ENCODE data around the gene SLC22A5.

SLC22A5 gene

DNA sequence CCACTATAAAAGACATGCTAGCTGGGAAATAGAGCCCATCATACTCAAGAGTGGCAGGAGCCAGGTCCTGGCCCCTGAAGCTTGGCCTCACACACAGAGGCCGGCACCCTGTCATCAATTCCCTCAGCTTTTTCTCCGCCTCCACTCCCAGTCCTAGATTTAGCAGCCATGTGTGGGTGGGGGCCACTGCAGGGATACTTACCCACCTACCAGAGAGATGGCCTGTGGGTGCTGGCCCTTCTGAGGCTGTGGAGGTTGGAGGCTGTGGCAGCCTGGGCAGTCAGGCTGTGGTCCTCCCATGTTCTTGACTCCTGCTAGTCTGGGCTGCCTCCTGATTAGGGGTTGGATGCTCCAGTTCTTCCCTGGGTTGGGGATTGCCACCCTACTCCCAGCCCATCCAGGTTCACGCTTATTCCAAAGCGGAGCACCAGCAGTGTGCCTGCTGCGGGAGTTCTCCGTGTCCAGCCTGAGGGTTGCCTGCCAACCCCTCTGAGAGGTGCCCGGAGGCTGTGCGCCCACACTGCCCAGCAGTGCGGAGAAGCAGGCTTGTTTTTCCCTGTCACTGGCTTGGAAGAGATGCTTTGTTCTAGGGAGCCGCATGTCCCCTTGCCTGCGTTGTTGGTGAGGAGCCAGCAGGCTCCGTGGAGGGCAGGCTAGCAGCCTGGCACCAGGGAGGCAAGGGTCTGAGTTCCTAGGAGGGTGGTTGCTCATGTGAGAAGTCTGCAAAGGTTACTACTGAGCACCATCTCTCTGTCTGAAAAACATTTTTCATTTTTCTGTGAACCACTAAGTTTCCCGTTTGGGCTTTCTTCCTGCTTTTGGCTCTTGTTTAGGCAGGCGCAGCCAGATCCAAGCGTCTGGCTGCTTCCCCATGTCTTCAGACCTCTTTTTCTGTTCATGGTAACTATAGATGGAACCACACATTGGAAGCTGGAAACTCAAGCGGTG is 7.5 kb downstream of the SLC22A5 start:
- H3K9ac ChIP-seq (ENCODE audit: low read depth in 1 of 2, low read length in 2 of 2), result no peak overlapping the region
- peaks cover 13 to 38% of the 10 kb centered on the region in 2 donors for H3K36me3 ChIP-seq (ENCODE audit: control insufficient read depth in 2 of 2, insufficient read depth in 2 of 2, low read length in 2 of 2)
- peaks cover 0 to 10% of the 10 kb centered on the region in 2 donors for H3K4me1 ChIP-seq (ENCODE audit: control insufficient read depth in 2 of 2, insufficient read depth in 2 of 2, low read length in 2 of 2)
- H3K27ac ChIP-seq (ENCODE audit: low read depth in 2 of 2, low read length in 2 of 2), result no peak overlapping the region
- H3K27me3 ChIP-seq (ENCODE audit: control insufficient read depth in 2 of 2, insufficient read depth in 2 of 2, low read length in 2 of 2), result no peaks in the 10 kb centered on the region
- H3K9me3 ChIP-seq (ENCODE audit: control insufficient read depth in 2 of 2, low read length in 2 of 2), result no peaks in the 10 kb centered on the region
- no peak overlapping the region for H3K4me3 ChIP-seq (ENCODE audit: low read length in 2 of 2)

DNA sequence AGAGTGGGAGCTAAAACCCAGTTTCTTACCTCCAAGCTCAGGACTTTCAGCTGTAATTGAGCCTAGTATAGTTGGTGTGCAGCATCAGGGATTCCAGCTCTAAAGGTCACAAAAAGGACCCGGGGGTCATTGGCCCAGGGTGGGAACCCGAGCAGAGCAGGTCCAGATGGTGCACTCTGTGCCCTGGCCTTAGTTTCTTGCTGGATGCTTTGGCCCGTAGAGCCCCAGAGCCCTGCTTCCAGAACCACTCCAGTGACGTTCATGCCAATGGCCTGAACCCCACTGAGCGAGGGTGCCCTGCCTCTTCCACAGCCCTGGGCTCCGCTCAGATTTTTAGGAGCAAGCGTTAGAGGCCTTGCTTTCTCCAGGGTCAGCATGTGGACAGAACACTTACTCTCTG is 8.2 kb downstream of the SLC22A5 start:
- H3K4me3 ChIP-seq (ENCODE audit: low read length in 2 of 2), result no peak overlapping the region
- H3K27ac ChIP-seq (ENCODE audit: low read depth in 2 of 2, low read length in 2 of 2), result no peak overlapping the region
- peaks cover 13 to 38% of the 10 kb centered on the region in 2 donors for H3K36me3 ChIP-seq (ENCODE audit: control insufficient read depth in 2 of 2, insufficient read depth in 2 of 2, low read length in 2 of 2)
- H3K9me3 ChIP-seq (ENCODE audit: control insufficient read depth in 2 of 2, low read length in 2 of 2), result no peaks in the 10 kb centered on the region
- no peak overlapping the region for H3K9ac ChIP-seq (ENCODE audit: low read depth in 1 of 2, low read length in 2 of 2)
- peaks cover 0 to 2% of the 10 kb centered on the region in 2 donors for H3K4me1 ChIP-seq (ENCODE audit: control insufficient read depth in 2 of 2, insufficient read depth in 2 of 2, low read length in 2 of 2)
- H3K27me3 ChIP-seq (ENCODE audit: control insufficient read depth in 2 of 2, insufficient read depth in 2 of 2, low read length in 2 of 2), result no peaks in the 10 kb centered on the region

DNA sequence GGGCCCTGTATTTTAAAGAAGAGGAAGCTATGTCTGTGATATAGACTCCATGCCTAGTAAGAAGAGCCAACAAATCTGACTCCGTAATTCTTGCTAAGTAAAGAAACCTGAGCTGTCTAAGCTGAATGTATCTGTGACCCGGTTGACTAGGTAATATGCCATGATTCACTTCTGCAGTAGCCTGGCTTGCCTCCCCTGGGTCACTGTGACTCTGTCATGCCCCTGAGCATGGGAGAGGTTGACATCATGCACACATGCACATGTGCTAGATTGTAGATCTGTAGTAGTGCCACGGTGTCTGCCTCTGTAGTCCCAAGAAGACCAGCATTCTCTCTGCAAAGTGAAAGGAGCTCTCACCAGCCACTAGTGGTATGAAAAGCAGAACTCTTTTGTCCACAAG is 9.1 kb downstream of the SLC22A5 start:
- H3K4me3 ChIP-seq (ENCODE audit: low read length in 2 of 2), result no peak overlapping the region
- no peak overlapping the region for H3K27ac ChIP-seq (ENCODE audit: low read depth in 2 of 2, low read length in 2 of 2)
- H3K36me3 ChIP-seq (ENCODE audit: control insufficient read depth in 2 of 2, insufficient read depth in 2 of 2, low read length in 2 of 2), result peaks cover 13 to 38% of the 10 kb centered on the region in 2 donors
- H3K27me3 ChIP-seq (ENCODE audit: control insufficient read depth in 2 of 2, insufficient read depth in 2 of 2, low read length in 2 of 2), result no peaks in the 10 kb centered on the region
- H3K9ac ChIP-seq (ENCODE audit: low read depth in 1 of 2, low read length in 2 of 2), result no peak overlapping the region
- H3K4me1 ChIP-seq (ENCODE audit: control insufficient read depth in 2 of 2, insufficient read depth in 2 of 2, low read length in 2 of 2), result no peaks in the 10 kb centered on the region
- H3K9me3 ChIP-seq (ENCODE audit: control insufficient read depth in 2 of 2, low read length in 2 of 2), result no peaks in the 10 kb centered on the region

DNA sequence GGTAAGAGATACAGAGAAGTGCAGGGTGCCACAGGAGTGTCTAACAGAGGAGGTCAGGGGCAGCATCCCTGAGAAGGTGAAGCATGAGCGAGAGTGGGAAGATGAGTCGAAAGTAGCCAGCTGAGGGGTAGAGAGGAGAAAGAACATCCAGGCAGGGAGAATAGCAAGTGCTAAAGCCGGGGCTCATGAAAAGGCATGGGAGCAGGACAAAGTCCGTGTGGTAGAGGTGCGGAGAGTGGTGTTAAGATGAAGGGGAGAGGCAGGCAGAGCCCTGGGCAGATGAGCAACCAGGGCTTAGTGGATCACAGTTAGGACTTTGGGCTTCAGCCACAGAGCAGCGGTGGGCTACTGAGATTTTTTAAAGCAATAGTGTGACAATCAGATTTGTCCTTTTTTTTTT is 10.5 kb downstream of the SLC22A5 start:
- no peak overlapping the region for H3K9ac ChIP-seq (ENCODE audit: low read depth in 1 of 2, low read length in 2 of 2)
- no peak overlapping the region for H3K27ac ChIP-seq (ENCODE audit: low read depth in 2 of 2, low read length in 2 of 2)
- H3K4me1 ChIP-seq (ENCODE audit: control insufficient read depth in 2 of 2, insufficient read depth in 2 of 2, low read length in 2 of 2), result no peaks in the 10 kb centered on the region
- no peak overlapping the region for H3K4me3 ChIP-seq (ENCODE audit: low read length in 2 of 2)
- H3K27me3 ChIP-seq (ENCODE audit: control insufficient read depth in 2 of 2, insufficient read depth in 2 of 2, low read length in 2 of 2), result no peaks in the 10 kb centered on the region
- peaks cover 19 to 41% of the 10 kb centered on the region in 2 donors for H3K36me3 ChIP-seq (ENCODE audit: control insufficient read depth in 2 of 2, insufficient read depth in 2 of 2, low read length in 2 of 2)
- no peaks in the 10 kb centered on the region for H3K9me3 ChIP-seq (ENCODE audit: control insufficient read depth in 2 of 2, low read length in 2 of 2)

DNA sequence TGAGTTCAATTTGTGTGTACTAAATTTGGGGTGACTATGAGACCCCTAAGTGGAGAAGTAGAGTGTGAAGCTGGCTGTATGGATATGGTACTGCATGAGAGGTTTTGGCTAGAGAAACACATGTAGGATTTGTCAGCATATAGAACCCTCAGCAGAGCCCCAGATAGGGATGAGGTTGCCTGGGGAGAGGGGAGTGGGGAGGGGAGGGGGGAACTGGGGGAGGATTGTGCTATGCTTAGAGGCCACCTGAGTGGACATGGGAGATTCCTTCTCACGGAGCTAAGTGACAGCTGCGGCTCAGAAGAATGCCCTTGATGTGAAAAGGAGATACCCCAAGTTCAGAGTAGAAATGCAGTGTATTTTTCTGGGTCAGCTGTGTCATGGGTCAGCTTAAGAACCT is 11.2 kb downstream of the SLC22A5 start:
- no peak overlapping the region for H3K9ac ChIP-seq (ENCODE audit: low read depth in 1 of 2, low read length in 2 of 2)
- no peak overlapping the region for H3K4me3 ChIP-seq (ENCODE audit: low read length in 2 of 2)
- H3K27me3 ChIP-seq (ENCODE audit: control insufficient read depth in 2 of 2, insufficient read depth in 2 of 2, low read length in 2 of 2), result no peaks in the 10 kb centered on the region
- peaks cover 3 to 7% of the 10 kb centered on the region in 2 donors for H3K4me1 ChIP-seq (ENCODE audit: control insufficient read depth in 2 of 2, insufficient read depth in 2 of 2, low read length in 2 of 2)
- peaks cover 19 to 38% of the 10 kb centered on the region in 2 donors for H3K36me3 ChIP-seq (ENCODE audit: control insufficient read depth in 2 of 2, insufficient read depth in 2 of 2, low read length in 2 of 2)
- H3K9me3 ChIP-seq (ENCODE audit: control insufficient read depth in 2 of 2, low read length in 2 of 2), result no peaks in the 10 kb centered on the region
- H3K27ac ChIP-seq (ENCODE audit: low read depth in 2 of 2, low read length in 2 of 2), result no peak overlapping the region

DNA sequence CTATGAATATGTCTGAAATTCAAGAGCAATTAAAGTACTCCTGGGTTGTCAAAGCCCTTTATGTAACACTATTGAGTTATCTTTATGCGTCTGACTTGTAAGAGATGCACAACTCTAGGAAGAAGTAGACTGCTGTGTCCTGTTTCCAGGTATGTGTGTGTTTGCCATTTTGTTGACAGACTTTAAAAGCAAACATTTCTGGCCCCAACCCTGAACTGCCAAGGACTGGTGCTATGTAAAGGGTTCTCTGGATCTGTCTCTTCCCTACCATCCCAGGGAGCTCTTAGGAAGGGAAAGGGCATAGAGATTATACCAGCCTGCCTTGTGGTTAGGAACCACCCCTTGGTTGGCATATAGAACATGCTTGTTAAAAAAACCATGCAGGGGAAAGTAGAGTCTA is 12.1 kb downstream of the SLC22A5 start:
- Histone ChIP-seq H3K27me3 (ENCODE audit: control insufficient read depth in 2 of 2, insufficient read depth in 2 of 2, low read length in 2 of 2) (no peaks in the 10 kb centered on the region), H3K4me1 (ENCODE audit: control insufficient read depth in 2 of 2, insufficient read depth in 2 of 2, low read length in 2 of 2) (peaks cover 11 to 13% of the 10 kb centered on the region in 2 donors), H3K9ac (ENCODE audit: low read depth in 1 of 2, low read length in 2 of 2) (no peak overlapping the region), H3K27ac (ENCODE audit: low read depth in 2 of 2, low read length in 2 of 2) (no peak overlapping the region), H3K4me3 (ENCODE audit: low read length in 2 of 2) (no peak overlapping the region), H3K9me3 (ENCODE audit: control insufficient read depth in 2 of 2, low read length in 2 of 2) (no peaks in the 10 kb centered on the region), H3K36me3 (ENCODE audit: control insufficient read depth in 2 of 2, insufficient read depth in 2 of 2, low read length in 2 of 2) (peaks cover 19 to 35% of the 10 kb centered on the region in 2 donors)

DNA sequence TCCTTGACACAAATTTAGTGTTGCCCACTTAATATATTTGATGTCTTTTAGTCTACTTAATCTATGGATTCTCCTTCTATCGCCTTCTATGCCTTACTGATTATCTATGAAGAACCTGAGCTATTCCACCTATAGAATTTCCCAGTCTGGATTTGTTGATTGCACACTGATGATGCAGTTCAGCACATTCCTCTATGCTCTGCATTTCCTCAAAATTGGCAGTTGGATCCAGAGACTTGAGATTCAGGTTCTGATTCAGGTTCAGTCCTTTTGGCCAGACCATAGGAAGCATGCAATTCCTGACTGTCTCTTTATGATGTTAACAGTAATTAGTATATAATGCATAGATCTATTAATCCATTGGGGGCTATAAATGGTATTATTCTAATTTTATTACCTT is 13.8 kb downstream of the SLC22A5 start:
- peaks cover 19 to 29% of the 10 kb centered on the region in 2 donors for H3K36me3 ChIP-seq (ENCODE audit: control insufficient read depth in 2 of 2, insufficient read depth in 2 of 2, low read length in 2 of 2)
- no peak overlapping the region for H3K9ac ChIP-seq (ENCODE audit: low read depth in 1 of 2, low read length in 2 of 2)
- peaks cover 24 to 29% of the 10 kb centered on the region in 2 donors for H3K4me1 ChIP-seq (ENCODE audit: control insufficient read depth in 2 of 2, insufficient read depth in 2 of 2, low read length in 2 of 2)

DNA sequence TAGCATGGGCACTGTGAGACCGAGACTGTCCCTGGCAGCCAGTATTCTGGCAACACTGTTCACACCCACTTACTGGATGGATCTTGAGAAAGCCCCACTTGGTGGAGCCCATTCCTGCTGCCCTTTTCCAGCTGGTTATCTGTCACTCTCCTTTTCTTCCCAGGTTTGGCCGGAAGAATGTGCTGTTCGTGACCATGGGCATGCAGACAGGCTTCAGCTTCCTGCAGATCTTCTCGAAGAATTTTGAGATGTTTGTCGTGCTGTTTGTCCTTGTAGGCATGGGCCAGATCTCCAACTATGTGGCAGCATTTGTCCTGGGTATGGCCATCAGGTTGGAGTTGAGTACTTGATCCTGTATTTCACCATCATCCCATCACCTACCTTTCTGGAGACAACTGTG is 14.5 kb downstream of the SLC22A5 start:
- H3K9me3 ChIP-seq (ENCODE audit: control insufficient read depth in 2 of 2, low read length in 2 of 2), result no peaks in the 10 kb centered on the region

More for the DNA sequence above, 13.8 kb downstream of the SLC22A5 start:
- Histone ChIP-seq H3K4me3 (ENCODE audit: low read length in 2 of 2) (no peak overlapping the region), H3K9me3 (ENCODE audit: control insufficient read depth in 2 of 2, low read length in 2 of 2) (no peaks in the 10 kb centered on the region), H3K27me3 (ENCODE audit: control insufficient read depth in 2 of 2, insufficient read depth in 2 of 2, low read length in 2 of 2) (no peaks in the 10 kb centered on the region), H3K27ac (ENCODE audit: low read depth in 2 of 2, low read length in 2 of 2) (no peak overlapping the region)

DNA sequence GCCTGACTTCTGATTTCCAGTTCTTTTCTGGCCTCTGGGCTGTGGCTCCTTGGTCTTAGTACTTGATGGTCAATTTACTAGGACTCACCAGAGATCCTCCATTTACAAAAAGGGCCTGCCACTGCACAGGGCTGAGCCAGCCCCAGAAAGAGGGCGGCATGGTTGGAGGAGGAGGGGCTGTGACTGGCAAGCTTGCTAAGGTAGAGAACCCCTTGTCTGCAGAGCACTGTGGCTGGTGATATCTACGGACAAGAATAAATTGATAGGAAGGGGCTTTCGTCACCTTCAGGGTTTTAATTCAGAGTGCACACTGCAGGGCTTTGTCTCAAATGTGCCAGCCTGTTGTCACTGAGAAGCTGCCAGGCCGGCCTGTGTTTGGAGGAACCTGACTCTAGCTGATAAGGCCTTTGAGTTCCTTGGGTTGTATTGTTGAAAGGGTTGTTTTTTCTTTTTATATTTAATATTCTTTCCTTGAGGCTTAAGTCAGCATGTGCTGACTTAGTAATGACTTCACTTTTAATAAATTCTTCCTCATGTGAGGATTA is 15.1 kb downstream of the SLC22A5 start:
- Histone ChIP-seq H3K36me3 (ENCODE audit: control insufficient read depth in 2 of 2, insufficient read depth in 2 of 2, low read length in 2 of 2) (peaks cover 17 to 28% of the 10 kb centered on the region in 2 donors), H3K27ac (ENCODE audit: low read depth in 2 of 2, low read length in 2 of 2) (no peak overlapping the region), H3K27me3 (ENCODE audit: control insufficient read depth in 2 of 2, insufficient read depth in 2 of 2, low read length in 2 of 2) (no peaks in the 10 kb centered on the region), H3K4me1 (ENCODE audit: control insufficient read depth in 2 of 2, insufficient read depth in 2 of 2, low read length in 2 of 2) (peaks cover 32 to 42% of the 10 kb centered on the region in 2 donors), H3K9me3 (ENCODE audit: control insufficient read depth in 2 of 2, low read length in 2 of 2) (no peaks in the 10 kb centered on the region), H3K9ac (ENCODE audit: low read depth in 1 of 2, low read length in 2 of 2) (no peak overlapping the region), H3K4me3 (ENCODE audit: low read length in 2 of 2) (no peak overlapping the region)

More for the DNA sequence above, 14.5 kb downstream of the SLC22A5 start:
- H3K36me3 ChIP-seq (ENCODE audit: control insufficient read depth in 2 of 2, insufficient read depth in 2 of 2, low read length in 2 of 2), result peaks cover 13 to 25% of the 10 kb centered on the region in 2 donors
- no peak overlapping the region for H3K27ac ChIP-seq (ENCODE audit: low read depth in 2 of 2, low read length in 2 of 2)
- peaks cover 27 to 37% of the 10 kb centered on the region in 2 donors for H3K4me1 ChIP-seq (ENCODE audit: control insufficient read depth in 2 of 2, insufficient read depth in 2 of 2, low read length in 2 of 2)
- H3K27me3 ChIP-seq (ENCODE audit: control insufficient read depth in 2 of 2, insufficient read depth in 2 of 2, low read length in 2 of 2), result no peaks in the 10 kb centered on the region
- no peak overlapping the region for H3K9ac ChIP-seq (ENCODE audit: low read depth in 1 of 2, low read length in 2 of 2)
- H3K4me3 ChIP-seq (ENCODE audit: low read length in 2 of 2), result no peak overlapping the region
